ENCODE data around the gene NUP210.
"Not testable (repeated sequence)": the region's sequence is repeated elsewhere in the genome, so short reads cannot be mapped to it uniquely, and the experiment has no call there.

NUP210 gene

DNA sequence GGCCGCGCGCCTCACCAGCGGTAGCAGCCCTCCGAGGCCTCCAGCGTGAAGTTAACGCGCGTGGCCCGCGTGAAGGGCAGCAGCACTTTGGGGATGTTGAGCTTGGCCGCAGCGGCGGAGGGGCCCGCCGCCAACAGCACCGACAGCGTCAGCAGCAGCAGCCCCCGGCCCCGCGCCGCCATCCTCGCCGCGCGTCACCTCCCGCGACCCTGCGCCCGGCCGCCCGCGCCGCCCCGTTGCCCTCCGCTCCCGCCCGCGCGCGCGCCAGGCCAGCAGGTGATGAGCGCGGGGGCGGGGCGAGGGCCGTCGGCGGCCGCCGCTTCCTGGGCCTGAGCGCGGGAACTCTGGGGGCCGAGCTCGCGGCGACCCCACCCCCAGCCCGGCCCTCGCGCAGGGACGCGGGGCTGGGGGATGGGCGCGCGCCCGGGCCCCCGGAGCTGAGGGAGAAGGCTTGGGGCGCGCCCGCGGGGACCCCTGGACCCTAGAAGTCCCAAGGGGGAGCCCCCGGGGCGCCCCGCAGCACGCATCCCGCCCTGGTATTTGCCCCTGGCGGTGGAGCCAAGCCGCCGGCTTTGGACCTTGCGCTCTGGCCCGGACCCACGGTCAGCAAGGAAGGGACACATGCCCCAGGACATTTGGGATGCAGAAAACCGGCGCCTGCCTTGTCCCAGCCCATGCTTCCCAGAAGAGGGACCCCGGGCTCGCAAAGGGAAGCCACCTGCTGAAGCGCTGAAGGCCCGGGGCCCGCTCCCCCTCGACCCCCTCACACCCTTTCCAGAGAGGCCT, at the start of gene NUP210:
Gene NUP210, minus strand, starts transcription at position 278 of the 786 bp plus-strand sequence. Its CDS starts 96 bp downstream, at position 182.
- peak; percentile 18 to 65 for DNase-seq

DNA sequence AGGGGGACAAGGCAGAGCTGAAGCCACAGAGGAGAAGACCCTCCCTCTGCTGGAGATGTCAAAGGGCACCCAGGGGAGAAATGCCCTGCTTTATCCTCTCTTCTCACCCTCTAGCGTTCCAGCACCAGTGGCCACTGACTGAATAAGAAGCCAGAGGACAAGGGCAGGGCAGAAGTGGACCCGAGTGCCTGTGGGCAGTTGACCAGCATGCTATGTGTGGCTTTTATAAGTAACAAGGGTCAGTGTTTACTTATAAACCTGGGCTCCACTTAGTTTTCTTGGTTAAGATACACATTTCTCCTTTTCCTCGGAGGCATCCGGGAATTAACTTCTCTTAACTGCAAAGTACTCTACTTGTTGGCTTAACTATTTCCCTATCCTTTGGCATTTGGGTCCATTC, 46.7 kb upstream of the NUP210 start:
- DNase-seq = no peak

DNA sequence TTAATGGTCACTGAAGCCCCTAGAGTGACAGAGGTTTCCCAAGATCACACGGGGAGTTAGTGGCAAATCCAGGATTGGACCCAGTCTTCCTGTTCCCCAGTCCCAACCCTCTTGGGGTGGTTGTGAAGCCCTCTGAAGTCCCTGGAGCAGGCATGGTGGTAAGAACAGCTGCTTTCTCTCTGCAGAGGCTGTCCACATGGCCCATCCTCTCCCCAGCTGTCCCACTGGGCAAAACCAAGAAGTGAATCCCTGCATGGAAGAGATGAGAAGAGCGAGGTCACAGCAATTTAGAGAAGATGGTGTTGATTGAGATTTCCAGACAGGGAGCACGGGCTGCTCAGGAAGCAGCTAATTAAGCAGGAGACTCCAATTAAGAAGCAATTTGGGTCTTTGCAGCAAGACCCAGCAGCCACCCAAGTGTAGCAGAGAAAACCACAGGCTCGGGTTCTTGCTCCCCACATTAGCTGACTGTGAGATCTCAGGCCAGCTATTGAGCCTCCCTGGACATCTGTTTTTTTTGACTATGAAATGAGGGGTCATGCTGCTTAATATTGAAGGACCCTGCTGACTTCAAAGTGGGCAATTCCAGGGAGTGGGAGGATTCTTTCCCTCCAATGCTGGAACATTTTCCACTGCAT, 45.2 kb upstream of the NUP210 start:
- DNase-seq = peak in 1 of 2 experiments; percentile 17

DNA sequence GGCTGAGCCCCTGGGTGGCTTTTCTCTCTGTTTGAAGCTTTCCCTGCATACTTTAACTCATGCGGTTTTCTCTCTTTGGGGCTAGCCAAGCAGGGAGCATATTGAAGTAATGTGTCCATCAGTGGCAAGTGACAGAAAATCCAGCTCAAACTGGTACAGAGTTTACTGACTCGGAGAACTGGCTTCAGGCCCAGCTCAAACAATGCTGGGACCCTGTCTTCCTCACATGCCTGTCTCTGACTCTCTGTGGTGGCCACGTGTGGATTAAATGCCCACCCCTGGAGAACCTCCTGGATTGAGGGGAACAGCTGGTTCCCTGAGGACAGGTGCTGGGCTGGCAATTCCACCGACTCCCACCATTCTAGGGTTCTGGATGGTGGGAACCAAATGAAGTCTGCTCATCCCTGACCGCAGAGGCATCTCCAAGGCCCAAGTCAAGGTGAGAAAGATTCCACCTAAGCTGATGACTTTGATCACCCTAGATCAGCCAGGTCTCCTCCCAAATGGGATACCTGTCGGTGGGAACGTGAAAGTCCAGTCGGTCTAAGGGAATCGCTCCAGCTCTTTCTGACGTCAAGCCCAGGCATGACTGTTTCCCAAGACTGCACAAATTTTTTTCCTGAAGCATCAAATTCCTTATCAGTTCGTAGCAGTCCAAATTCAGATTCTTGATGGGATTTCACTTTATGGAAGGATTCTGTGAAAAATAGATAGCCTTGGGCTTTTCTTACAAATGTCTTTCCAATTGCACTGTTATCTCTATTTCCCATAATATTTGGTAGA, 43.7 kb upstream of the NUP210 start:
- no peak for DNase-seq

DNA sequence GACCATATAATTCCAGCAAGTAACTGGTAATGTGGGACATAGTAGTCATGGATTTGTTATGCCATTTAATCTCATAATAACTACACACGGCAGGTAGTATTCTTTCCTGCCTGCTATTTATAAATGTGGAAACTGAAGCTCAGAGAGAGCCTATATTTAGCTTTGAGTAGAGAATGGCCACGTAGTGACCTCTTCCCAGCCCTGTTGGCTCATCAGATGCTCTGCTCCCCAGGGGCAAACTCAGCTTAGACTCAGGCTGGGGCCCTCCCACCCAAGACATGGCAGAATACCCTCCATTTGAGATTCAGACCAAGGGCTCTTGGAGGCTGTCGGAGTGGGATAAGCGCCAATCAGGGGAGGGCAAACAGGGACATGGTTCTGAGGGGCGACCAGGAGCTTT, 42.7 kb upstream of the NUP210 start:
- no peak for DNase-seq

DNA sequence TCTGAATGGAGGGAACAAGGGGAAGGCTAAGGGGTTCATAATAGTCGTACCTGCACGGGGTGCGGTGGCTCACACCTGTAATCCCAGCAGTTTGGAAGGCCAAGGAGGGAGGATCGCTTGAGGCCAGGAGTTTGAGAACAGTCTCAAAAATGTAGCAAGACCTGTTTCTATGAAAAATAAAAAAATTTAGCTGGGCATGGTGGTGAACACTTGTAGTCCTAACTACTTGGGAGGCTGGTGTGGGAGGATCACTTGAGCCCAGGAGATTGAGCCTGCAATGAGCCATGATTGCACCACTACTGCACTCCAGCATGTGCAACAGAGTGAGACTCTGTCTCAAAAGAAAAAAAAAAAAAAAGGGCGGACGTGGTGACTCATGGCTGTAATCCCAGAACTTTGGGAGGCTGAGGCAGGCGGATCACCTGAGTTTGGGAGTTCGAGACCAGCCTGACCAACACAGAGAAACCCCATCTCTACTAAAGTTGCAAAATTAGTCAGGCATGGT, 42.1 kb upstream of the NUP210 start:
- no peak for DNase-seq

DNA sequence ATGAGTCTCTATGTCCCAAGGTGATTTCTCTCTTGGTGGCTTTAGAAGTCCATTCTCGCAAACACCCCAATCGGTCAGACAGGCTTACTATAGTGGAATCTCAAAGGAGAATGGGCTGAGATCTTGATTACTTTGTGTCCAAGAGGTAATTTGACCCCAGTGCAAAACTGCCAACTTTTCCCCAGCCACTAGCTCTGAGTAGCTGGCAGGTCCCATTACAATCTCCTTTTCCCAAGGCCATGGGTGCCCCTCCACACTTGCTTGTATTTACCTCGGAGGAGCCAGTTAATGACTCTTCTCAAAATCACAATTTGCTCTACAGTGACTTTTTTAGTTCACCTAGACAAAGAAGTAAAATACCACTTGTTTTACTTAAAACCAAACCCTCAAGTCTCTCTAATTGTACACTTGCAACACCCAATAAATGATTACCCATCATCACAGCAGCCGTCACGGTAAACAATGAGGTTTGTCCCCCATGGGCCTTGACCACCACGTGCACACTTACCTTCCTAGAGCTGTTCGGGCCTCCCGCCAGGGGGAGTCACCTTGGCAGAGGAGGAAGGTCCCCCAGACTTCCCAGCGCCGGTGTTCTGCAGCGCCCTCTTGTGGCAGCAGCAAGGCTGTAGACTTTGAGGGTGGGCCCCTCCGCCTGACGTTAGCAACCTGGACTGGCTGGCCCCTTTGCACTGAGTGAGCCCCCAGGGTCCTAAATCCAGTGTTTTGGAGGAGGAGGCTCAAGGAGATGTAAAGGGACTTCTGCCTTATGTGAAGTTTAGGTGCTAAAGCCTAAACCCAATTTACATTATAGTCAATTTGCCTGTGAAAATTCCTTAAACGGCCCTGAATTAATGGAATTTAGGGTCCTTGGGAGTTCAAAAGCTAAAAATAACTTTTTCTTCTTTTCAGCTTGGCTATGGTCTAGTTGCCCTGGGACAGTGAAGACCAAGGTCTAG, 41.3 kb upstream of the NUP210 start:
- DNase-seq = peak; percentile 24 to 57

DNA sequence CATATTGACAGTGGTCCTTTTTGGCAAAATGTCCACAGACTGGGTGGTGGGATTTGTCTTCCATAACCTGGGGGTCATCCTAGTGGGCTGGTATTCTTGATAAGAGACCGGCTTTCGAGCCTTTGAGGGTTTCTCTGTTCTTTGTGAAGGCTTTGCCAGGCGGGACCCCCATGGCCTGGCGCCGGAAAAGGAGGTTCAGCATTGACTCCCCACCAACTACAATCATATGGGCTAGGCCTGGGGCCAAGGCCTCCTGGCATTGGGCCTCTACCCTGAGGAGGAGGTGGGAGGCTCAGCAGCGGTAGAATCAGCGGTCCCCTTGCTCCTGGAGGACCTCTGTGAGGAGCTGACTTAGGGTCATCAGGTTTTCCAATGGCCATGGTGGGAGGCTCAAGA, 40.2 kb upstream of the NUP210 start:
- DNase-seq = no peak

DNA sequence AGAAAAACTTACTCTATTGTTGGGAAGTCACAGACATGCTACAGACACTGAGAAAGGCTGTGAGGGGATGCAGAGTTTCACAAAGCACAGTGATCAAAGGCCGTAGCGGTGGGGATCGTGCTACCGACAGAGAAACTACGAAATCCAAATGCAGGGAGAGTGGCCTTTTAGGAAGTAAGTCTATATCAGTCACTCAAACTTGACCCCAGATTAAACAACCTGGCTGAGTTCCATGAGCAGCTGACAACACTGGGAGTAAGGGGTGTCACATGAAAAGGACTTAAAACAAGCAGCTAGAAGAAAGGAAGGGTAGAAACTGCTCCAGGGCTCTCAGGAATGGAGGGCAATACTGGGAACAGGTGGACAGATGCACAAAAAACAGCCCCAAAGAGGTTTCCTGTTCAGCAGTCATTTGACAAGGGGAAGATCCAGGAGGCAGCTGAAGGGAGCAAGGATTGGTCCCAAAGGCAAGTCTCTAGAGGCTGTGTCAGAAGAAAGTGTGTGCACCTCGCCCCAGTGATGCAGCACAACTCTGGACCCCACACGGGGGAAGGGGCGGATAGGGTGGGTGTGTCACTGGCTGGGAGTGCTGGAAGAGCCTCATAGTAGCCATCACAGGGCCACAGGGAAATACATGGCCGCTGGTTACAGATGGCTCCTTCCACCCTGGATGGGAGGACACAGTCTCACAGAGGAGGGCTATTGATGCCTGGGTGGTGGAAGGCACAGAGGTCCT, 39.7 kb upstream of the NUP210 start:
- no peak for DNase-seq

DNA sequence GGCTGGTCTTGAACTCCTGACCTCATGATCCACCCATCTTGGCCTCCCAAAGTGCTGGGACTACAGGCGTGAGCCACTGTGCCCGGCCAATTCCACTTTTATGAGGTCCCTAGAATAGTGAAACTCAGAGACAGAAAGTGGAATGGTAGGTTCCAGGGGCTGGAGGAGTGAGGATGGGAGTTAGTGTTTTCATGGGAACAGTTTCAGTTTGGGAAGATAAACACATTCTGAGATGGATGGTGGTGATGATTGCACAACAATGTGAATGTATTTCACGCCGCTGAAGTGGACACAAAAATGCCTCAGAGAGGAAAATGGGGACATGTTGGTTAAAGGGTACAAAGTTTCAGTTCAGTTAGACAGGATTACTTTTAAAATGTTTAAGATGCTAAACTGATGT, 37.5 kb upstream of the NUP210 start:
- no peak for DNase-seq

DNA sequence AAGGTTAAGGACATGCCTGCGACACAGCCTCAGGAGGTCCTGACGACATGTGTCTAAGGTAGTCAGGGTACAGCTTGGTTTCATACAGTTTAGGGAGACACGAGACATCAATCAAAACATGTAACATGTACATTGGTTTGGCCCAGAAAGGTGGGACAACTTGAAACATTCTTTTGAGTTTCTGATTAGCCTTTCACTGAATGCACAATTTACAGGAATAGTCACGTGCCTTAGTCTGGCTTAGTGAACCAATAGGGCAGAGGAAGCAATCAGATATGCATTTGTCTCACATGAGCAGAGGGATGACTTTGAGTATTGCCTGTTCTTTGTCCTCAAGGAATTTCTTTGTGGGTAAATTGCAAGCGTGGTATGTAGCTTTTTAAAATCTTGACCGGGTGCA, 35.5 kb upstream of the NUP210 start:
- no peak for DNase-seq

DNA sequence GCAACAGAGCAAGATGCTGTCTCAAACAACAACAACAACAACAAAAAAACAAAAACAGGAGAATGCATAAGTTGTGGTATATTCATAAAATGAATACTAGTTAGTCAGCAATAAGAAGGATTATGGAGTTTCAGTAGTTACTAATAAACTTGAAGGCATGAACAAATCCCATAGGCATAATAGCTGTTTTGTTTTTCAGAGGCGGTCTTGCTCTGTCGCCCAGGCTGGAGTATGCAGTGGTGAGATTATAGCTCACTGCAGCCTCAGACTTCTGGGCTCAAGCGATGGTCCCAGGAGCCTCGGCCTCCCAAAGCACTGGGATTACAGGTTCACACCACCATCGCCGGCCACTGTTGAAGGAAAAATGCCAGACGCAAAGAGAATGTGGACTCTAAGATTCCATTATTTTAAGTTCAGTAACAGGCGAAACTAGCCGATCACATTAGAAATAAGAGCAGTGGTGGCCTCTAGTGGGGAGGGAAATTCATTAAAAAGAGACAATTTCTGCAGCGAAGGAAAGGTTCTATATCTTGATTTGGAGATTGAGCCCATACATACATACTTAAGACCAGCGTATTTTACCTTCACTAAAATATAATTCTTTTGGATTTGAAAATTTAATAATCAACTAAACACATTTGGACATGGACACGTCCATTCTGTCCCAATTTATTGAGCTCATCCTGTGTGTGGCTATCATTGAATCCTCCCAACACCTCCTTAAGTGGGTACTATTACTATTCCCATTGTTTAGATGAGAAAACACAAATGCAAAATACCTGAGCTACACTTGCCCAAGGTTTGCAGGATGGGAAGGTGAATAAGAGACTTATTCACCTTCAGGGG, 32.6 kb upstream of the NUP210 start:
- peak; percentile 24 to 58 for DNase-seq

DNA sequence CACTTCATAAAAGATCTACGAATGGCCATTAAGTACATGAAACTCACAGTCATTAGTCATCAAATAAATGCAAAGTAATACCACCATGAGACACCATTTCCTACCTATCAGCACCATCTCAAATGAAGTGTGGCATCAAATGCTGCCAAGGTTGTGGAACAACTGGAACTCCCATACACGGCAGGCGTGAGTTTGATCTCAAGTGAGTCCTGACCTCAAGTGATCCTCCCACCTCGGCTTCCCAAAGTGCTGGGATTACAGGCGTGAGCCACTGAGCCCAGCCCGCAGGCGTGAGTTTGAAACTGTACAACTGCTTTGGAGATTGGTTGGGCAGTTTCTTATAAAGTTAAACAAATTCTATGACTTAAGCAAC, 31.2 kb upstream of the NUP210 start:
- DNase-seq = peak in 1 of 2 experiments; percentile 39

DNA sequence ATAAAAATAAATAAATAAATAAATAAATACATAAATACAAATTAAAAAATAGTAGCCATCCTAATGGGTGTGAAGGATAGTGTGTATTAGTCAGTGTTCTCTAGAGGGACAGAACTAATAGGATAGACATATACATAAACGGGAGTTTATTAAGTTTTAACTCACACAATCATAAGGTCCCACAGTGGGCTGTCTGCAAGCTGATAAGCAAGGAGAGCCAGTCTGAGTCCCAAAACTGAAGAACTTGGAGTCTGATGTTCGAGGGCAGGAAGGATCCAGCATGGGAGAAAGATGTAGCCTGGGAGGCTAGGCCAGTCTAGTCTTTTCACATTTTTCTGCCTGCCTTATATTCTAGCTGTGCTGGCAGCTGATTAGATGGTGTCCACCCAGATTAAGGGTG, 22.8 kb upstream of the NUP210 start:
- DNase-seq = not testable (repeated sequence)

DNA sequence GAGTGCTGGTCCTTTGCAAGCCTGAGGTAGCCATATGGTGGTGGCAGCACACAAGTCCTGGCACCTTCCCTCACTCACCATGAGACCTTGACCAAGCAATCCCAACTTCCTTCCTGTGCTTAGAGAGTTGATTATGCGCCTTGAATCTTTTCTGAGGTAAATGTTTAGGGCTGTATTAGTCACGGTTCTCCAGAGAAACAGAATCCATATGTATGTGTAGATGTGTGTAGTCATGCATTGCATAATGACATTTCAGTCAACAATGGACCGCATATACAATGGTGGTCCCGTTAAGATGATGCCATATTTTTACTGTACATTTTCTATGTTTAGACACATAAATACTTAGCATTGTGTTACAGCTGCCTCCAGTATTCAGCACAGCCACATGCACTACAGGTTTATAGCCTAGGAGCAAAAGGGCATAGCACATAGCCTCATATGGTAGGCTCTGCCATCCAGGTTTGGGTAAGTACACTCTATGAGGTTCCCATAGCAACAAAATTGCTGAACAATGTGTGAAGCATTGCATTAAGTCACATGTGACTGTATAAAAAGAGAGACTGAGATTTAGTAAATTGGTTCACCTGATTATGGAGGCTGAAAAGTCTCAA, 20.2 kb upstream of the NUP210 start:
- no peak for DNase-seq

DNA sequence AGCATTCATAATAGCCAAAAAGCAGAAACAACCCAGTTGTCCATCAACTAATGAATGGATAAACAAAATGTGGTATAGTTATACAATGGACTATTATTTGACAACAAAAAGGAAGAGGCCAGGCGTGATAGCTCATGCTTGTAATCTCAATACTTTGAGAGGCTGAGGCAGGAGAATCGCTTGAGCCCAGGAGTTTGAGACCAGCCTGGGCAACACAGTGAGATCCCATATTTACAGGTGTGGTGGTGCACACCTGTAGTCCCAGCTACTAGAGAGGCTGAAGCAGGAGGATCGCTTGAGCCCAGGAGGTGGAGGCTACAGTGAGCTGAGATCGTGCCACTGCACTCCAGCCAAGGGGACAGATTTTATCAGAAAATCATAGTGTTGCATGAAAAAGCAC, 16.1 kb upstream of the NUP210 start:
- DNase-seq = not testable (repeated sequence)

DNA sequence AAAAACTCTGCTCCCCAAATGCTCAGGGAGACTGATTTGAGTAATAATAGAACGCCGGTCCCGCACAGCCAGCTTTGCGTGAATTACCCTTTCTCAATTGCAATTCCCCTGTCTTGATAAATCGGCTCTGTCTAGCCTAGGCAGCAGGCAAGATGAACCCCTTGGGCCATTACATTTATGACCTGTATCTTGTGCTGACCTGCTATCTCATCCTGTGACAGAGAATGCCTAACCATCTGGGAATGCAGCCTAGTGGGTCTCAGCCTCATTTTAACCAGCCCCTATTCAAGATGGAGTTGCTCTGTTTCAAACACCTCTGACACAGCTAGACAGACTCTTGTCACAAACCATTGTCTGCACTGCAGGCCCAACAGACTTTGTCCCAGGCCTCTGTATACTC, 13.8 kb upstream of the NUP210 start:
- DNase-seq = no peak

DNA sequence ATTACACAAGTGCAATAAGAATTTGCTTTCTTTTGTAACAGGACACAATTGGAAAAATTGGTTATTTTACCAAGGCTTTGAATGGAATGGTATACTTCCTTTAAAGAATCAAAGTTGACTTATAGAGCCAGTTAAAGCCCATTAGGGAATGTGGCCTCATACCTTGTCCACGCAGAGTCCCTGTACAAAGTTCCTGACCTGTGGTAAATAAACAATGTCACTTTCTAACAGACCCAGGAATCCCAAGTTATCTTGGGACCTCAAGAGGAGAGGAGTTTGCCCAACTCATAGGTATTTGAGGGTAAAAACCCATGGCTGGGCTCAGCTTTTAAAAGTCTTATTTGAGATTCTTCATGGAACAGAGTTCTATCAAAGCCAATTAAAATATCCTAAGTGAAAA, 12.0 kb upstream of the NUP210 start:
- DNase-seq = no peak

DNA sequence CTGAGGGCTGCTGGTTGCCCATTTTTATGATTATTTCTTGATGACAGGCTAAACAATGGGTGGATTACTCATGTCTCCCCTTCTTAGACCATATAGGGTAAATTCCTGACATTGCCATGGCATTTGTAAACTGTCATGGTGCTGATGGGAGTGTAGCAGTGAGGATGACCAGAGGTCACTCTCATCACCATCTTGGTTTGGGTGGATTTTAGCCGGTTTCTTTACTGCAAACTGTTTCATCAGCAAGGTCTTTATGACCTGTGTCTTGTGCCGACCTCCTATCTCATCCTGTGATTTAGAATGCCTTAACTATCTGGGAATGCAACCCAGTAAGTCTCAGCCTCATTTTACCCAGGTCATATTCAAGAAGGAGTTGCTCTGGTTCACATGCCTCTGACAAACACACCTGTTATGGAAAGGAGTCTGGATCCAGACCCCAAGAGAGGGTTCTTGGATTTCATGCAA, 10.3 kb upstream of the NUP210 start:
- not testable (repeated sequence) for DNase-seq
